ENCODE results near the gene MANEAL. TPM values are rescaled to one million over a fixed set of nuclear protein-coding genes. Genes with fewer than 3 reads are reported as not detected.

The MANEAL gene
- total RNA-seq, 2 donors from 2014 or later = 8.8 to 11.2 TPM

DNA sequence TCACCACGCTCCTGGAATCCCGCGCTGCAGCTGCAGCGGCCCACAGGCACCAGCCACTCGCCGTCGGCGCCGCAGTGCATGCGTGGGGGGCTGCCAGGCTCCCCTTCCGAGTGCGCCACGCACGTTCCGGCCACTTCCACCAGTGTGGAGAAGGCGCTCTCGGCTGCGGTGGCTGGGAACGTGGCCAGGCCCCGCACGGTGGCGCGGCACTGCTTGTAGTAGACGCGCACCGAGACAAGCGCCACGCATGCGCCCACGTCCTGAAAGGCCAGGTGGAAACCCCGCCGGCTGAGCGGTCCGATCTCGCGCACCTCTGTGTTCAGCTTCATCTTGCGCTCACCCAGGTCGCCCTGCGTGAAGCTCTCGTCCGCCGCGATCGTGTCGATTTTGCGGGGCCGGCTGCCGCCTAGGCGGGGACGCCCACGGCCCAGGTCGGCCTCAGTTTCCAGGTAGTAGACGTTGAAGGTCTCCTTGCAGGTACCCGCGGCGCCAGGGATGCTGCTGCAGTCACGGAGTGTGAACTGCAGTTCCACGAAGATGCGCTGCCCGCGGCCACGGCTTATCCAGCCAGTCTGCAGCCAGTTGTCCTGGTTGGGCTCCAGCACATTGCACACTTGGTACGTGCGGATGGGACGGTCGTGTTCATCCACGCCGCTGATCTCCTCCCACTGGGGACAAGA lies 32.1 kb upstream of the MANEAL start:
- H3K27ac ChIP-seq = no peak overlapping the region
- intact Hi-C loops (cut with DNase I) = no loop called here
- H3K27me3 ChIP-seq (replicated peaks; ENCODE audit: insufficient read depth) = peaks cover 33% of the 10 kb centered on the region
- no peaks in the 10 kb centered on the region for H3K9me3 ChIP-seq
- 49% methylated on average over 54 of the region's 68 CpGs for WGBS
- DNase-seq (ENCODE audit: low spot score) = no peak
- no peaks in the 10 kb centered on the region for H3K36me3 ChIP-seq
- no peak overlapping the region for H3K4me3 ChIP-seq
- TF ChIP-seq, protein P1, sequence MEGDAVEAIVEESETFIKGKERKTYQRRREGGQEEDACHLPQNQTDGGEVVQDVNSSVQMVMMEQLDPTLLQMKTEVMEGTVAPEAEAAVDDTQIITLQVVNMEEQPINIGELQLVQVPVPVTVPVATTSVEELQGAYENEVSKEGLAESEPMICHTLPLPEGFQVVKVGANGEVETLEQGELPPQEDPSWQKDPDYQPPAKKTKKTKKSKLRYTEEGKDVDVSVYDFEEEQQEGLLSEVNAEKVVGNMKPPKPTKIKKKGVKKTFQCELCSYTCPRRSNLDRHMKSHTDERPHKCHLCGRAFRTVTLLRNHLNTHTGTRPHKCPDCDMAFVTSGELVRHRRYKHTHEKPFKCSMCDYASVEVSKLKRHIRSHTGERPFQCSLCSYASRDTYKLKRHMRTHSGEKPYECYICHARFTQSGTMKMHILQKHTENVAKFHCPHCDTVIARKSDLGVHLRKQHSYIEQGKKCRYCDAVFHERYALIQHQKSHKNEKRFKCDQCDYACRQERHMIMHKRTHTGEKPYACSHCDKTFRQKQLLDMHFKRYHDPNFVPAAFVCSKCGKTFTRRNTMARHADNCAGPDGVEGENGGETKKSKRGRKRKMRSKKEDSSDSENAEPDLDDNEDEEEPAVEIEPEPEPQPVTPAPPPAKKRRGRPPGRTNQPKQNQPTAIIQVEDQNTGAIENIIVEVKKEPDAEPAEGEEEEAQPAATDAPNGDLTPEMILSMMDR (IDR thresholded peaks at IDR 0.05) = no peak
- TF ChIP-seq POLR2AphosphoS5 (IDR thresholded peaks at IDR 0.05) = no peak
- TF ChIP-seq POLR2A (IDR thresholded peaks at IDR 0.05) = no peak
- H3K4me1 ChIP-seq (replicated peaks) = no peaks in the 10 kb centered on the region

DNA sequence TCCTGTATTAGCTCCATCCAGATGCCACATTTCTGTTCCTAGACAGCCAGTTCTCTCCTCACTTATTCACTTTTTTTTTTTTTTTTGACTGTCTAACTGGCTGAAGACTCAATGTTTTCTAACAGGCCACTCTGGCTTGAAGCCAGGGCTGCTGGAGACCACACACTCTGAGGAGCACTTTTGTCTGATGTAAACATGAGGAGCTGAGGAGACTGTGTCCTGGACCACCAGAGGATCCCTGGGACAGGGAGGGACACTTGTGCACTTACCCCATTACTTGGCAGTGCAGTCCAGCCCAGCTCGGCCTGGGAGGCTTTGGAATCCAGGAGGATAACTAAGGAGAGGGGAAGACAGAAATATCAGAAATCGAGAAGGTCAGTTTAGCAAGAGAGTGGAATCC lies 31.1 kb upstream of the MANEAL start:
- no peaks in the 10 kb centered on the region for H3K9me3 ChIP-seq
- TF ChIP-seq POLR2AphosphoS5 (IDR thresholded peaks at IDR 0.05) (no peak), POLR2A (IDR thresholded peaks at IDR 0.05) (no peak)
- TF ChIP-seq, protein P1 (IDR thresholded peaks at IDR 0.05) = no peak
- peaks cover 33% of the 10 kb centered on the region for H3K27me3 ChIP-seq (replicated peaks; ENCODE audit: insufficient read depth)
- no peak overlapping the region for H3K27ac ChIP-seq
- H3K4me1 ChIP-seq (replicated peaks) = no peaks in the 10 kb centered on the region
- intact Hi-C loops (cut with DNase I) = no loop called here
- no peaks in the 10 kb centered on the region for H3K36me3 ChIP-seq
- WGBS = 68% methylated on average over 2 of the region's 2 CpGs
- DNase-seq (ENCODE audit: low spot score) = no peak
- no peak overlapping the region for H3K4me3 ChIP-seq

DNA sequence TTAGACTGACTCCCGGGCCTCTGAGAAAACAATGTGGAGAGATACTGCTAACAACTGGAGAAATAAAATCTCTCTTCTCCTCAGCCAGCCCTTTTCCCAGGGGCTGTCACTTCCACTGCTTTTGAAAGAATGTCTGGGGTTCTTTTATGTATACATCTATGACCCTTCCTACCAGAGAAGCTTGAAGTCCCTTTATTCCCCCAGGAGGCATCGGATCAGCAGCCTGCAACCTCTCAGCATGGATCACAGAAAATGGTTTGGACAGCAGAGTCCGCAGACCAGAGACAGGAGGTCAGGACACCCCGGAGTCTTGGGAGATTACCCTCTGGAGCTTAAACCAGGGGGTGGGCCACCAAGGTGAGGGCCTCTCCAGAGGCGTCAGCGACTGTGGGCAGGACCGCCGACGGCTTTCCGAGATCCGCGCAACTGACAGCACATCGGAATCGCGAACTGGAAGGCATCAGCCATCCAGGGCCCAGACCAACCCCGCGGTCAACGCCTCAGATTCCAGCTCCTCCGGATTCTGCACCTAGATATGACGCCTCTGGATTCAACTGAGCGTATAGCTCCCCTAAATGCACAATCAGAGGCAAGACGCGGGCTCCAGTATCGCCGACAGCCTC lies 29.7 kb upstream of the MANEAL start:
- H3K4me3 ChIP-seq = no peak overlapping the region
- intact Hi-C loops (cut with DNase I) = no loop called here
- no peak overlapping the region for H3K27ac ChIP-seq
- 16% methylated on average over 10 of the region's 25 CpGs for WGBS
- no peaks in the 10 kb centered on the region for H3K9me3 ChIP-seq
- H3K4me1 ChIP-seq (replicated peaks) = no peaks in the 10 kb centered on the region
- peaks cover 31% of the 10 kb centered on the region for H3K27me3 ChIP-seq (replicated peaks; ENCODE audit: insufficient read depth)
- DNase-seq (ENCODE audit: low spot score) = no peak
- H3K36me3 ChIP-seq = no peaks in the 10 kb centered on the region
- TF ChIP-seq, protein P1 (IDR thresholded peaks at IDR 0.05) = no peak

DNA sequence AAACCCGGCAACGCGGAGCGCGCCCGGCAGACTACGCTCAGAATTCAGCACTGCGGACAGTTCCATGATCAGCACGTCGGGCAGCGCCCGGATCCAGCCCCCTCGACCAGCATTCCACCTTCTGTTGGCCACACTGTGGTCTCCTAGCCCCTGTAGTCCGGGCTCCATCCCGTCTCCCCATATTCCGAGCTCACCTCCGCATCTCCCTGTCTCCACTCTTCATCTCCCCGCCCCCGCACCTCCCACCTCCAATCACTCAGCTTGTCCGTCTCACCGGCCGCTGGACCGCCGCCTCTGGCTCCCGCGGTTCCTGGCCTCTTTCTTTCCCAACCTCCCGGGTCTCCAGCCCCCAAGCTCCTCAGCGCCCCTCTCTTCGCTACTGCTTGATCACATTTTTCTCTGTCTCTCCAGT lies 29.2 kb upstream of the MANEAL start:
- H3K4me1 ChIP-seq (replicated peaks) = no peaks in the 10 kb centered on the region
- intact Hi-C loops (cut with DNase I) = no loop called here
- no peak for DNase-seq (ENCODE audit: low spot score)
- H3K4me3 ChIP-seq = no peak overlapping the region
- H3K9me3 ChIP-seq = no peaks in the 10 kb centered on the region
- peaks cover 31% of the 10 kb centered on the region for H3K27me3 ChIP-seq (replicated peaks; ENCODE audit: insufficient read depth)
- TF ChIP-seq, protein P1 (IDR thresholded peaks at IDR 0.05) = no peak
- TF ChIP-seq POLR2AphosphoS5 (IDR thresholded peaks at IDR 0.05) = no peak
- TF ChIP-seq POLR2A (IDR thresholded peaks at IDR 0.05) = no peak
- H3K36me3 ChIP-seq = no peaks in the 10 kb centered on the region
- WGBS = 7% methylated on average over 22 of the region's 29 CpGs
- no peak overlapping the region for H3K27ac ChIP-seq

DNA sequence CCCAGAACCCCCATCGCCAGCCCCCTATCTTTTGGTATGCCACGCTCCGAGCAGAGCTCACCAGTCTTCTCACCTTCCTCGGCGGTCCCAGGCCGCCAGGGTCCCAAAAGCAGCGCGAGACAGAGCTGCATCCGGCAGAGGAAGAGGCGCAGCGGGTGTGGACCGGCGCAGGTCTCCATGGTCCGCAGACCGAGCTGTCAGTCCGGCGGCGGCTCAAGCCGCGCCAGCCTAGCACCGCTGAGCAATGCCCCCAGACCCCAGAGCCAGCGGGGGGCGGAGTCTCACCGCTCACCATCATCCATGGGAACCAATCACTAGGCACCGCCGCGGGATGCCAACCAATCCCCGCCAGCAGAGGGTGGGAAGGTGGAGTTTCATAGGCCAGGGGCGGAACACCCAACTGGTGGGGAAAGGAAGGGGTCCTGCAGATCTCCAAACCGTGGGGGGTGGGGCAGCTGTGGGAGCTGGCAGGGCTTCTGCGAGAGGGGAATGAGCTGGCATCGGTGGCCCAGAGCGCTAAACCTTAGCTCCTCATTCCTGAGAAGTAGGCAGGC lies 28.7 kb upstream of the MANEAL start, which contains the start of gene EPHA10:
TSS of gene EPHA10 (minus strand) at position 233 of the 554 bp plus-strand sequence. CDS start at position 179, 54 bp downstream.
- Histone ChIP-seq H3K4me1 (replicated peaks) (no peaks in the 10 kb centered on the region), H3K4me3 (no peak within 1 kb of the TSS), H3K27me3 (replicated peaks; ENCODE audit: insufficient read depth) (peaks cover 31% of the 10 kb centered on the region), H3K9me3 (no peaks in the 10 kb centered on the region), H3K27ac (no peak within 1 kb of the TSS), H3K36me3 (no peaks in the 10 kb centered on the region)
- intact Hi-C loops (cut with DNase I) = no loop called here
- WGBS = 4% methylated on average over 33 of the region's 33 CpGs
- DNase-seq (ENCODE audit: low spot score) = no peak
- TF ChIP-seq, protein P1 (IDR thresholded peaks at IDR 0.05) = no peak
- TF ChIP-seq POLR2AphosphoS5 (IDR thresholded peaks at IDR 0.05) = no peak
- TF ChIP-seq POLR2A (IDR thresholded peaks at IDR 0.05) = no peak
